Spleen (tissue), 7 donors: ENCODE results near the gene TAOK1.

Source experiments
- POLR2A ChIP-seq, 3 donors: fragments of 450-650 bp; IDR thresholded peaks; one replicate each; pipeline ENCODE4 v1.5.1; 2017; ENCODE audit warnings: antibody characterized with exemption in 3 of 3, mild to moderate bottlenecking in 1 of 3
- TF ChIP-seq, protein P1 (sequence below), 11 experiments: fragments of 200-600 bp in 7 of 11; fragments of 450-650 bp in 4 of 11; sonication (generic) in 4 of 11; IDR thresholded peaks in 8 of 11; conservative IDR thresholded peaks in 3 of 11; 1 replicate in 7 of 11; 2 replicates in 4 of 11; pipeline versions ENCODE4 v1.4.0 to v1.8.0; 2016 to 2021; ENCODE audit warnings: antibody characterized with exemption in 11 of 11, inconsistent platforms in 4 of 11, mild to moderate bottlenecking in 1 of 11
- donor health status: DM: no; HTN: no; CAD: no; lungs with moderate emphysema.
- donor health status: DM: no; HTN: no; CAD: no.
- donor health status: DM: no; HTN: no; CAD: no.

DNA sequence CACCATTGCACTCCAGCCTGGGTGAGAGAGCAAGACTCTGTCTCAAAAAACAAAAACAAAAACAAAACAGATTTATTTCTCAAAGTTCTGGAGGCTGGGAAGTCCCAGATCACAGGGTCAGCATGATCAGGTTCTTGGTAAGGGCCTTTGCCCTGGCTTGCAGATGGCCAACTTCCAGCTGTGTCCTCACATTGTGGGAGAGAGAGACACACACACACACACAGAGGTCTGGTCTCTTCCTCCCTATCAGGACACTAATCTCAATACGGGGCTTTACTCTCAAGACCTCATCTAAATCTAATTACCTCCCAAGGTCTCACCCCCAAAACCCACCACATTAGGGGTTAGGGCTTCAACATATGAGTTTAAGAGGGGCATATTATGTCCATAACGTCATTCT lies 26.4 kb upstream of the TAOK1 start:
- TF ChIP-seq POLR2A (IDR thresholded peaks at IDR 0.05) = no peak
- TF ChIP-seq, protein P1, sequence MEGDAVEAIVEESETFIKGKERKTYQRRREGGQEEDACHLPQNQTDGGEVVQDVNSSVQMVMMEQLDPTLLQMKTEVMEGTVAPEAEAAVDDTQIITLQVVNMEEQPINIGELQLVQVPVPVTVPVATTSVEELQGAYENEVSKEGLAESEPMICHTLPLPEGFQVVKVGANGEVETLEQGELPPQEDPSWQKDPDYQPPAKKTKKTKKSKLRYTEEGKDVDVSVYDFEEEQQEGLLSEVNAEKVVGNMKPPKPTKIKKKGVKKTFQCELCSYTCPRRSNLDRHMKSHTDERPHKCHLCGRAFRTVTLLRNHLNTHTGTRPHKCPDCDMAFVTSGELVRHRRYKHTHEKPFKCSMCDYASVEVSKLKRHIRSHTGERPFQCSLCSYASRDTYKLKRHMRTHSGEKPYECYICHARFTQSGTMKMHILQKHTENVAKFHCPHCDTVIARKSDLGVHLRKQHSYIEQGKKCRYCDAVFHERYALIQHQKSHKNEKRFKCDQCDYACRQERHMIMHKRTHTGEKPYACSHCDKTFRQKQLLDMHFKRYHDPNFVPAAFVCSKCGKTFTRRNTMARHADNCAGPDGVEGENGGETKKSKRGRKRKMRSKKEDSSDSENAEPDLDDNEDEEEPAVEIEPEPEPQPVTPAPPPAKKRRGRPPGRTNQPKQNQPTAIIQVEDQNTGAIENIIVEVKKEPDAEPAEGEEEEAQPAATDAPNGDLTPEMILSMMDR (IDR thresholded peaks at IDR 0.05 in 8 of 11, conservative IDR thresholded peaks at IDR 0.05 in 3 of 11) = no peak
